Measurements from ENCODE around the gene ABHD14A. TPM values are rescaled to one million over a fixed set of nuclear protein-coding genes. Genes with fewer than 3 reads are reported as not detected.

Gene ABHD14A
- total and polyA plus RNA-seq, 2 of the 4 experiments (the other 2 are of a cell fraction): 3.4 to 10.0 TPM

- no TSS peak for BruUV-seq (replicated peaks)
- 0 out of 2 replicates have a peak overlapping the region, but pooled peaks have one; percentile 30 for H3K4ac ChIP-seq (ENCODE audit: low read depth, low read length)
- no peak overlapping the region for H3K23ac ChIP-seq (ENCODE audit: low read depth, low read length)
- no peak overlapping the region for H2AK5ac ChIP-seq (ENCODE audit: low read depth, low read length)
- peaks cover 6% of the 10 kb centered on the region; the same call in 1 of the 2 replicates for H3K9me1 ChIP-seq (ENCODE audit: insufficient read depth, low read length)
- no peak for TF ChIP-seq RAD21 (IDR thresholded peaks at IDR 0.05; ENCODE audit: low read length)
- TF ChIP-seq FOS (IDR thresholded peaks at IDR 0.05; ENCODE audit: low read depth, low read length): no peak; the same call in 1 of the 2 replicates
- TF ChIP-seq NFE2L2 (IDR thresholded peaks at IDR 0.05; ENCODE audit: low read depth, low read length): peak; percentile 29; the same call in 1 of the 2 replicates
- no peak for TF ChIP-seq RFX5 (IDR thresholded peaks at IDR 0.05; ENCODE audit: low read depth, low read length)
- no peak for TF ChIP-seq RCOR1 (IDR thresholded peaks at IDR 0.05; ENCODE audit: insufficient replicate concordance, low read length)
- TF ChIP-seq CTCF (conservative IDR thresholded peaks at IDR 0.05; ENCODE audit: low read depth, low read length): no peak
- peak; percentile 91 for TF ChIP-seq MAFK (IDR thresholded peaks at IDR 0.05; ENCODE audit: low read depth, low read length)
- TF ChIP-seq CEBPB (IDR thresholded peaks at IDR 0.05; ENCODE audit: low read depth, low read length): peak; percentile 98
- 0 out of 2 replicates have a peak overlapping the region, but pooled peaks have one; percentile 43 for H2BK20ac ChIP-seq (ENCODE audit: low read depth, low read length)
- H4K8ac ChIP-seq (ENCODE audit: low read depth in 2 of 2, low read length in 2 of 2): peak overlapping the region; percentile 36 to 41; a peak in 3 of 4 replicates
- DNase-seq (peak; percentile 91), ATAC-seq (ENCODE audit: low read depth) (peak; percentile 77)
- H3K9ac ChIP-seq (ENCODE audit: low read depth, low read length): no peak overlapping the region
- CTCF ChIA-PET: interaction anchor here (0.6 to 0.9 kb wide), 2 partner anchors 12 to 20 kb away, joined by 4 to 6 read pairs; partner anchors contain the start of genes ABHD14B and RRP9
- peak overlapping the region; percentile 41; the same call in 1 of the 2 replicates for H3K27ac ChIP-seq (ENCODE audit: insufficient read depth, low read length)
- H4K5ac ChIP-seq (ENCODE audit: low read depth, low read length): peak overlapping the region; percentile 69
- no peaks in the 10 kb centered on the region for H3K27me3 ChIP-seq (ENCODE audit: control insufficient read depth, insufficient read depth, low read length)
- H3K4me1 ChIP-seq (ENCODE audit: control insufficient read depth, insufficient read depth, low read length): peaks cover 9% of the 10 kb centered on the region
- H3K14ac ChIP-seq (replicated peaks; ENCODE audit: low read depth, low read length): no peak overlapping the region
- no peak overlapping the region for H2AK9ac ChIP-seq (replicated peaks; ENCODE audit: low read depth, low read length, poor library complexity)
- peak overlapping the region; percentile 59 for H2AFZ ChIP-seq (replicated peaks; ENCODE audit: low read length, poor library complexity)
- no CpG with 5 or more reads among the region's 3 CpGs for WGBS, 2 experiments (ENCODE audit: extremely low coverage in 2 of 2, insufficient read length in 1 of 2)
- intact Hi-C loops (cut with micrococcal nuclease) (no loop called here), dilution Hi-C loops (cut with HindIII; ENCODE audit: low sequenced_read_pairs, unreplicated experiment) (no loop called here), in situ Hi-C loops (cut with MboI; ENCODE audit: low sequenced_read_pairs) (loop anchor here (25.0 kb wide), 1 partner anchor 1616 kb away; the partner anchor contains the start of genes RASSF1, TUSC2 and ZMYND10)
- no peak overlapping the region for H3K4me2 ChIP-seq (ENCODE audit: low read depth, low read length)
- H4K20me1 ChIP-seq (ENCODE audit: insufficient read depth, low read length): peaks cover 3% of the 10 kb centered on the region; the same call in 1 of the 2 replicates
- H2BK5ac ChIP-seq (ENCODE audit: low read depth, low read length, poor library complexity, severe bottlenecking): no peak overlapping the region
- H2BK120ac ChIP-seq (ENCODE audit: low read depth, low read length): no peak overlapping the region
- H4K91ac ChIP-seq (ENCODE audit: insufficient read depth, low read depth, low read length): no peak overlapping the region
- H3K18ac ChIP-seq (ENCODE audit: low read depth, low read length): no peak overlapping the region
- no peaks in the 10 kb centered on the region for H3K9me3 ChIP-seq (ENCODE audit: control insufficient read depth, insufficient read depth, low read length)
- POLR2A ChIA-PET (ENCODE audit: unreplicated experiment): interaction anchor here (0.6 to 1.0 kb wide), 2 partner anchors 12 to 14 kb away, joined by 3 to 10 read pairs; partner anchors contain the start of gene RRP9
- no peak overlapping the region for H3K4me3 ChIP-seq (ENCODE audit: insufficient read depth, low read depth, low read length)
- H3K79me1 ChIP-seq (ENCODE audit: low read depth in 1 of 2, low read length in 2 of 2): no peaks in the 10 kb centered on the region
- no peak overlapping the region for H3K56ac ChIP-seq (ENCODE audit: extremely low read depth, insufficient read depth, low read length)
- no peak overlapping the region for H2BK15ac ChIP-seq (ENCODE audit: low read depth, low read length)
- H3K36me3 ChIP-seq (ENCODE audit: control insufficient read depth, insufficient read depth, low read length): peaks cover 12% of the 10 kb centered on the region; the same call in 1 of the 2 replicates
Observed at GRCh38 chr3:51953445-51953844, 21.4 kb upstream of the ABHD14A start.
